Skeletal muscle satellite cell (primary cell): ENCODE results near the gene MICOS13.

Experiments
- H3K27me3 ChIP-seq: 2 replicates; pipeline ENCODE4 v1.7.0; 2013; ENCODE audit warnings: low read length; ENCODE audit not compliant: control insufficient read depth, insufficient read depth
- H3K36me3 ChIP-seq: 2 replicates; pipeline ENCODE4 v1.7.0; 2013; ENCODE audit warnings: mild to moderate bottlenecking, control low read depth, low read length; ENCODE audit not compliant: insufficient read depth
- H3K4me1 ChIP-seq: 2 replicates; pipeline ENCODE4 v1.7.0; 2013; ENCODE audit warnings: low read length; ENCODE audit not compliant: control insufficient read depth, insufficient read depth
- H3K4me2 ChIP-seq: 2 replicates; pipeline ENCODE4 v1.7.0; 2013; ENCODE audit warnings: mild to moderate bottlenecking, low read length
- H3K4me3 ChIP-seq: 2 replicates; pipeline ENCODE4 v1.7.0; 2013; ENCODE audit warnings: low read length
- H3K9ac ChIP-seq: 2 replicates; pipeline ENCODE4 v1.7.0; 2013; ENCODE audit warnings: mild to moderate bottlenecking, low read depth, low read length, moderate library complexity
- H3K9me3 ChIP-seq: replicated peaks from 2 replicates; pipeline ENCODE4 v1.7.0; 2013; ENCODE audit warnings: mild to moderate bottlenecking, control low read depth, low read length

MICOS13 gene

GRCh38 chr19:5628919-5629481 is 51.3 kb downstream of the MICOS13 start:
- H3K9me3 ChIP-seq = no peaks in the 10 kb centered on the region
- H3K9ac ChIP-seq = no peak overlapping the region
- H3K36me3 ChIP-seq = peaks cover 70% of the 10 kb centered on the region
- H3K4me3 ChIP-seq = no peak overlapping the region
- peak overlapping the region; percentile 37 for H3K4me2 ChIP-seq
- H3K27me3 ChIP-seq = no peaks in the 10 kb centered on the region
- peaks cover 46% of the 10 kb centered on the region for H3K4me1 ChIP-seq

- H3K4me2 ChIP-seq = peak overlapping the region; percentile 37
- H3K9ac ChIP-seq = no peak overlapping the region
- no peaks in the 10 kb centered on the region for H3K9me3 ChIP-seq
- peaks cover 46% of the 10 kb centered on the region for H3K4me1 ChIP-seq
- no peaks in the 10 kb centered on the region for H3K27me3 ChIP-seq
- H3K4me3 ChIP-seq = no peak overlapping the region
- peaks cover 66% of the 10 kb centered on the region for H3K36me3 ChIP-seq
Observed at GRCh38 chr19:5628461-5628860, 51.9 kb downstream of the MICOS13 start.
